GM18870 (cell line): ENCODE measurements around the gene AP2B1.

Experiments
- ATAC-seq: cut with Tn5 transposase; IDR thresholded peaks from one replicate; pipeline ENCODE4 v1.9.1; 2021; ENCODE audit warnings: moderate library complexity; ENCODE audit not compliant: unreplicated experiment

AP2B1 gene

GRCh38 chr17:35627417-35627816 is 40.3 kb downstream of the AP2B1 start:
- ATAC-seq, result no peak

DNA sequence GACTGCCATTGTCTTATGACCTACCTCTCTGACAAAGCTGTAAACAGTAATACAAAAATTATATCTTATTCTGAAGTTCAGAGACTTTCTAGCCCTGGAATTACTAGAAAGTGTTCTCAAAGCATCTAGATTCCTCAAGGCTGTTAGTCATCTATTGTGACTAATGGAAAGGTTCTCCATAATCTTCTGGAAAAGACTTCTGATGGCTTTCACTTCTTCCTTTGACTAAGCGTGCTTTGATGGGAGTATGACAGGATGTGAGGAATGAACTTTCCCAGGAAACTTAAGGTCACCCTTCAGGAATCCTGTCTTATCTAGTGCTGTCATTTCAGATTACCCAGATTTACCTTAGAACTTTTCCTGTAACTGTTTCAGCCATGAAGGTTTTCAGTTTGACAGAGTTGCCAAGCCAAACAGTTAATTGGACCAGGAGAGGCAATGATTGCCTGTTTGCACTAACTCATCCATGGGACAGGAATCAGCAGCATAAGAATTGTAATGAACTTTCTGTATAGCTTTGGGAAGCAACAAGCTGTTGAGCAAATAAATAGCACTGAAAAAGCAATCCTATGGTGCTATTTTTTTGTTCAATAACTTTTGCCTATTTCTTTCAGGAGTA is 43.5 kb downstream of the AP2B1 start:
- no peak for ATAC-seq

DNA sequence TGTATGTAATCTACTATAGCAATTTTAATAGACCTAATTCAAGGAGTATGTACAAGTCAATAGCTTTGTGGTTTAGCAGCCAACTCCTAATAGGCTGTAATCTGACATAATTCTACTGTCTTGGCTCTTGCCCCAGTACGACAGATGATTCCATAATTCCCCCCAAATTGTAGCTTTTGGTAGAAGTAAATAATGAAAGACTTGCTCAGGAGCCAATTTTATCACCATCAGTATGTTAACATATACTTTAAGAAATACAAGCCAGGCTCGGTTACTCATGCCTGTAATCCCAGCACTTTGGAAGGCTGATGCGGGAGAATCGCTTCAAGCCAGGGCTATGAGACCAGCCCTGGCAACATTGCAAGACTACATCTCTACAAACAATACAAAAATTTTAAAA is 53.9 kb downstream of the AP2B1 start:
- ATAC-seq, result no peak

GRCh38 chr17:35645923-35646322 is 58.8 kb downstream of the AP2B1 start:
- no peak for ATAC-seq

DNA sequence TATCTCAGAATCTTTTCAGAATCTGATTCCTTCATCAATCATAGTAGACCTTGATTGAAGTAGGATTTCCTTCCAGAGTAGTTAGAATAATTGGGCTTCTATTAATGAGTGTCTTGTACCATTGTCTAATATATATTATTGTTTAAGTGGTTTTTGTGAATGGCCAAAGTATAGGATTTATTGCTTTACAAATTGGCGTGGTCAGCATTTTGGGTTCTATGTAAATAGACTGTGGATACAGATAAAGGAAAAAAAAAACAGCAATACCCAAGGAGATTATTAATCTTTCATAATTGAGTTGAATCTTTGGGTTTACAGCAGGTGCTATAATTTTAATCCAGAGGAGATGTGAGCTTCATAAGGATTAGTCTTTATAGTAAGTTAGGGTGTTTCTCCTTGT is 64.3 kb downstream of the AP2B1 start:
- no peak for ATAC-seq

DNA sequence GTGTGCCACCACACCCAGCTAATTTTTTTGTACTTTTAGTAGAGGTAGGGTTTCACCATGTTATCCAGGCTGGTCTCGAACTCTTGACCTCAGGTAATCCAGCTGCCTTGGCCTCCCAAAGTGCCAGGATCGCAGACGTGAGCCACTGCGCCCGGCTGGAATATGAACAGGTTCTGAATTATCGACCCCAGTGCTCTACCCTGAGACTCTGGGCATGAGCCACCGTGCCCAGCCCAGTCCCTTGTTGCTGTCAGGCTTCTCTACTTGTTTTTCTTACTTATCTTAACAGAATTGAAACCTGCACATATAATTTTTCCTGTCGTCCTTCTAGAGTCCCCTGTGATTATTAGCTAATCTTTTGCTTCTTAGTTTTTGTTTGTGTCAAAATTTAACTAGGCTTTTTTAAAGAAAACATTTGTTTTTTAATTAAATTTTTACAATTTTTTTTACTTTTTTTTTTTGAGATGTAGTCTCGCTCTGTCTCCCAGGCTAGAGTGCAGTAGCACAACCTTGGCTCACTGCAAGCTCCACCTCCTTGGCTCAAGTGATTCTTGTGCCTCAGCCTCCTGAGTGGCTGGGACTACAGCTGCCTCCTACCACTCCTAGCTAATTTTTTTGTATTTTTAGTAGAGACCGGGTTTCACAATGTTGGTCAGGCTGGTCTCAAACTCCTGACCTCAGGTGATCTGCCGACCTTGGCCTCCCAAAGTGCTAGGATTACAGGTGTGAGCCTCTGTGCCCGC is 66.7 kb downstream of the AP2B1 start:
- no peak for ATAC-seq

DNA sequence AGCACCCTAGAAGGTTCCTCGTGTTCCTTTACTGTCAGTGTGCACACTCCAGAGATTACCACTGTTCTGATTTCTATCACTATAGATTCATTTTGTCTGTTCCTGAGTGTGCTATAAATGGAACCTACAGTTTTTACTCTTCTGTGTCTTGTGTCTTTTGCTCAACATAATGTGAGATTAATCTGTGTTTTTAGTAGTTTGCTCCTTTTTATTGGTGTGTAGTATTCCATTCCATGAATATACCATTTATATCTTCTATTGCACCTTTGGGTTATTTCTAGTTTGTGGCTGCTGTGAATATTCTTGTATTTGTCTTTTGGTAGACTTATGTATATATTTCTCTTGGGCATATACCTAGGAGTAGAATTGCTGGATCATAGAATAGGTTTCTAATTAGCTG is 68.2 kb downstream of the AP2B1 start:
- no peak for ATAC-seq

DNA sequence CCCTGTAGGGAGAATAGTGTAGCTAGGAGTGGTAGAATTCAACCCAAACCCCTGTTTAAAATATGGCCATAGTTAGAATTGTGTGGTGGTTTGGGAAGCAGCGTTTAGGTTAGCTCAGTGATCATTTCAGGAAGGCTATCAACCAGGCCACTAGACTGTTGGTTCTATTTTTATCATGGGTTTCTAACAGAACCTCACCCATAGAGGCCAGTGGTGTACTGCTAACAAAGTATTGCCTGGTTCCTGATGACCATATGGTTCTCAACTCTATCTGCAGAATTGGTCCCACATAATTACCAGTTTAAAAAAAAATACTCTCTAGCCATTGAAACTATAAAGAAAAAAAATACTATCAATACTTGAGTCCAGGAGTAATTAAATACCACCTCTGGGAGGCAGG is 73.8 kb downstream of the AP2B1 start:
- ATAC-seq, result no peak

- ATAC-seq, result no peak
Measured at GRCh38 chr17:35664685-35665084, 77.6 kb downstream of the AP2B1 start.

- ATAC-seq, result no peak
Measured at GRCh38 chr17:35665662-35666061, 78.5 kb downstream of the AP2B1 start.

- no peak for ATAC-seq
Measured at GRCh38 chr17:35666070-35666469, 78.9 kb downstream of the AP2B1 start.

DNA sequence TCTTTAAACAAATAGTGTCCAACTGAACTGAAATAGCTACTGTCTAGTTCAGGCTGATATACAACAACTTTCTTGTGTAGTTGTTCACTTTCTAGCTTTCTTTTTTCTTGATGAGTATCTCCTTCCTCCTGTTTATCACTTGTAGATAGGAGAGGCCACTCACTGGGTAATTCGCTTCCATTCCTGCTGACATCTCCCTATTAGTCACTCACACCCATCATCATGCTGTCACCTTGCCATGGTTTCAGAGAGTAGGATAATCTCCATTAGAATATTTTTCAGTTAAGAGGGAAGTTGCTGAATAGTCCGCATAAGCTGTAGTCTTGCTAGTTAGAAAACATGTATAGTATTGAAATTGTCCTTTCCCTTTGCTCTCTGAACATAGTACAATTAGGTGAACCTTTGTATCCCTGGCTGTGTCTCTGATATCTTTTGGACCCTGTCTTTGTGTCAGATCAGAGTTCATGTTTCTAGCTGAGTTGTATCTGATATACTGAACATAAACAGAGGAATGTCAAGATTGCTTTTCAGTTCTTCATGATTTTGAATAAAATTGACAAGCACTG is 79.9 kb downstream of the AP2B1 start:
- no peak for ATAC-seq

- no peak for ATAC-seq
Measured at GRCh38 chr17:35668802-35669201, 81.7 kb downstream of the AP2B1 start.

DNA sequence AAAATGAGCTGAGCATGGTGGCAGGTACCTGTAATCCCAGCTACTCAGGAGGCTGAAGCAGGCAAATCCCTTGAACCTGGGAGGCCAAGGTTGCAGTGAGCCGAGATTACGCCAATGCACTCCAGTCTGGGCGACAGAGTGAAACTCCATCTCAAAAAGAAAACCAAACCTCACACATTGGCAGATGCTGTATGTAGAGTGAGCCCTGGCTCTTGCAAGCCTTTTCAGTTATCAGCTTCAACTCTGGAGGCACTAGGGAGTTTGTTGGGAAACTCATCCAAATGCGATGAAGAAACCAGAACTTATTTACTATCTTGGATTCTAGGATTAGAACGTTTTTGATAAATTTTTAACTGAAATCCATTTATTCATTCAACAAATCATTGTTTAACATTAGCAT is 87.4 kb downstream of the AP2B1 start:
- ATAC-seq, result no peak

DNA sequence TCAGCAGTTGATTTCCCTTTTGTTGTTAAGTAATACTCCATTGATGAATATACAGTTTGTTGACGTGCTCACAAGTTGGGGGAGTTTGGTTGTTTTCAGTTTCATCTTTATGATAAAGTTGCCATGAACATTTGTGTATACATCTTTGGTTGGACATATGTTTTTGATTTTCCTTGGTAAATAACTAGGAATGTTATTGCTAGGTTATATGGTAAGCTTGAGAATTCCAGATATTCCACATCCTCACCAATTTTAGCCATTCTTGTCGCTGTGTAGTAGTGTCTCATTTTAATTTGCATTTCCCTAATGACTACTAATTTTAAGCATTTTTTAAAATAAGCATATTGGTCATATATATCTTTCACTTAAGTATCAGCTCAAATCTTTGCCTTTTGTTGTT is 89.3 kb downstream of the AP2B1 start:
- ATAC-seq, result no peak

- no peak for ATAC-seq
Measured at GRCh38 chr17:35679007-35679682, 92.0 kb downstream of the AP2B1 start.

GRCh38 chr17:35683591-35683990 is 96.5 kb downstream of the AP2B1 start:
- ATAC-seq, result no peak

- no peak for ATAC-seq
Measured at GRCh38 chr17:35684055-35684802, 97.1 kb downstream of the AP2B1 start.

- no peak for ATAC-seq
Measured at GRCh38 chr17:35692512-35693210, 105.5 kb downstream of the AP2B1 start.

DNA sequence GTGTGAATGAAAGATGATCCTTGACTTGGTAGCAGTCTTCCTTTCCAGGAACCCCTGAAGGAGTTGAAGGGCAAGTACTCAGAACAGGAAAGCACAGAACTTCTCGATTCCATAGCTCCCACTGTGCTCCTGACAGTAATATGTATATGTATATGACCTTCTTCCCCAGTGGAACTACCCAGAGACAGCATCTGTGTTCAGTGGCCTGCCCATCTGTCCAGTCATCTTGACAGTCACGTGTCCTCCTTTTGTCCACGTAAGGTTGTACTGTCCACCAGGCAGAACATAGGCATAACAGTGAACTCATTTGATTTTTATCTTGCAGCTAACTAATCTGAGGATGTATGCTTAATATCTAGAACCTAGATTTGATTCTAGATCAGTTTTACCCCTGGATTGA is 106.5 kb downstream of the AP2B1 start:
- no peak for ATAC-seq

GRCh38 chr17:35694906-35695305 is 107.8 kb downstream of the AP2B1 start:
- no peak for ATAC-seq
